ENCODE results near the gene PSD4.
A peak's percentile ranks its signal among the peaks of the same experiment; 100 is the strongest.

PSD4 gene

GRCh38 chr2:113209646-113210171 lies 35.9 kb downstream of the PSD4 start:
- no peak overlapping the region for H3K4ac ChIP-seq (ENCODE audit: low read depth, low read length)
- no peaks in the 10 kb centered on the region for H3K79me2 ChIP-seq (ENCODE audit: control insufficient read depth, insufficient read depth, low read length)
- H4K5ac ChIP-seq (ENCODE audit: low read length) = no peak overlapping the region
- H3K79me1 ChIP-seq (ENCODE audit: low read length) = no peaks in the 10 kb centered on the region
- no peak overlapping the region for H2BK15ac ChIP-seq (replicated peaks; ENCODE audit: low read depth)
- H3K18ac ChIP-seq (ENCODE audit: low read length) = no peak overlapping the region
- H2BK5ac ChIP-seq (ENCODE audit: low read length) = no peak overlapping the region
- no peak overlapping the region for H4K8ac ChIP-seq (ENCODE audit: low read depth, low read length)
- WGBS (ENCODE audit: extremely low coverage, insufficient coverage, low lambda C conversion rate) = no CpG with 5 or more reads among the region's 15 CpGs
- H3K27ac ChIP-seq (ENCODE audit: low read depth, low read length) = no peak overlapping the region
- no peak for DNase-seq
- H2BK120ac ChIP-seq (ENCODE audit: low read depth, low read length) = no peak overlapping the region
- H3K36me3 ChIP-seq (ENCODE audit: control insufficient read depth, insufficient read depth, low read length) = no peaks in the 10 kb centered on the region
- no peaks in the 10 kb centered on the region for H3K4me1 ChIP-seq (ENCODE audit: control insufficient read depth, low read depth, low read length)
- H3K56ac ChIP-seq (ENCODE audit: low read length) = no peak overlapping the region
- H2AK5ac ChIP-seq (ENCODE audit: low read length) = no peak overlapping the region
- H3K4me2 ChIP-seq (ENCODE audit: low read length) = no peak overlapping the region
- H3K4me3 ChIP-seq (ENCODE audit: low read length) = no peak overlapping the region
- H3K27me3 ChIP-seq (ENCODE audit: insufficient read depth, low read length, poor library complexity) = no peaks in the 10 kb centered on the region
- H3K23ac ChIP-seq (ENCODE audit: low read length) = no peak overlapping the region
- no peak overlapping the region for H3K9ac ChIP-seq (ENCODE audit: low read length)

GRCh38 chr2:113211226-113212105 lies 37.7 kb downstream of the PSD4 start:
- no peak overlapping the region for H4K8ac ChIP-seq (ENCODE audit: low read depth, low read length)
- H4K5ac ChIP-seq (ENCODE audit: low read length) = peak overlapping the region; percentile 30
- no peak overlapping the region for H3K27ac ChIP-seq (ENCODE audit: low read depth, low read length)
- H3K36me3 ChIP-seq (ENCODE audit: control insufficient read depth, insufficient read depth, low read length) = no peaks in the 10 kb centered on the region
- H3K79me1 ChIP-seq (ENCODE audit: low read length) = no peaks in the 10 kb centered on the region
- H2BK15ac ChIP-seq (replicated peaks; ENCODE audit: low read depth) = no peak overlapping the region
- no peak overlapping the region for H3K4me3 ChIP-seq (ENCODE audit: low read length)
- peak; percentile 47 for DNase-seq
- WGBS (ENCODE audit: extremely low coverage, insufficient coverage, low lambda C conversion rate) = no CpG with 5 or more reads among the region's 13 CpGs
- no peaks in the 10 kb centered on the region for H3K27me3 ChIP-seq (ENCODE audit: insufficient read depth, low read length, poor library complexity)
- no peaks in the 10 kb centered on the region for H3K4me1 ChIP-seq (ENCODE audit: control insufficient read depth, low read depth, low read length)
- no peak overlapping the region for H3K9ac ChIP-seq (ENCODE audit: low read length)
- peak overlapping the region; percentile 34 for H3K56ac ChIP-seq (ENCODE audit: low read length)
- peak overlapping the region; percentile 42 for H3K18ac ChIP-seq (ENCODE audit: low read length)
- no peaks in the 10 kb centered on the region for H3K79me2 ChIP-seq (ENCODE audit: control insufficient read depth, insufficient read depth, low read length)
- H3K4me2 ChIP-seq (ENCODE audit: low read length) = no peak overlapping the region
- H3K23ac ChIP-seq (ENCODE audit: low read length) = no peak overlapping the region
- no peak overlapping the region for H2BK5ac ChIP-seq (ENCODE audit: low read length)
- H3K4ac ChIP-seq (ENCODE audit: low read depth, low read length) = no peak overlapping the region
- no peak overlapping the region for H2BK120ac ChIP-seq (ENCODE audit: low read depth, low read length)
- H2AK5ac ChIP-seq (ENCODE audit: low read length) = no peak overlapping the region

- Histone ChIP-seq H3K9ac (ENCODE audit: low read length) (no peak overlapping the region), H3K79me1 (ENCODE audit: low read length) (no peaks in the 10 kb centered on the region), H3K79me2 (ENCODE audit: control insufficient read depth, insufficient read depth, low read length) (no peaks in the 10 kb centered on the region), H3K4me2 (ENCODE audit: low read length) (no peak overlapping the region), H2BK5ac (ENCODE audit: low read length) (no peak overlapping the region), H3K18ac (ENCODE audit: low read length) (no peak overlapping the region), H3K27ac (ENCODE audit: low read depth, low read length) (no peak overlapping the region), H4K5ac (ENCODE audit: low read length) (peak overlapping the region; percentile 30), H3K4me1 (ENCODE audit: control insufficient read depth, low read depth, low read length) (peaks cover 1% of the 10 kb centered on the region), H3K27me3 (ENCODE audit: insufficient read depth, low read length, poor library complexity) (no peaks in the 10 kb centered on the region), H2AK5ac (ENCODE audit: low read length) (no peak overlapping the region), H2BK15ac (replicated peaks; ENCODE audit: low read depth) (no peak overlapping the region), H2BK120ac (ENCODE audit: low read depth, low read length) (no peak overlapping the region), H4K8ac (ENCODE audit: low read depth, low read length) (no peak overlapping the region), H3K23ac (ENCODE audit: low read length) (no peak overlapping the region), H3K4ac (ENCODE audit: low read depth, low read length) (peak overlapping the region; percentile 21), H3K56ac (ENCODE audit: low read length) (peak overlapping the region; percentile 39), H3K36me3 (ENCODE audit: control insufficient read depth, insufficient read depth, low read length) (no peaks in the 10 kb centered on the region), H3K4me3 (ENCODE audit: low read length) (no peak overlapping the region)
- no CpG with 5 or more reads among the region's 26 CpGs for WGBS (ENCODE audit: extremely low coverage, insufficient coverage, low lambda C conversion rate)
- no peak for DNase-seq
Observed at GRCh38 chr2:113212245-113213060, 38.7 kb downstream of the PSD4 start.

GRCh38 chr2:113213061-113213930 lies 39.5 kb downstream of the PSD4 start:
- Histone ChIP-seq H3K18ac (ENCODE audit: low read length) (no peak overlapping the region), H4K5ac (ENCODE audit: low read length) (no peak overlapping the region), H3K23ac (ENCODE audit: low read length) (no peak overlapping the region), H3K79me1 (ENCODE audit: low read length) (no peaks in the 10 kb centered on the region), H3K27me3 (ENCODE audit: insufficient read depth, low read length, poor library complexity) (no peaks in the 10 kb centered on the region), H3K4ac (ENCODE audit: low read depth, low read length) (no peak overlapping the region), H3K4me3 (ENCODE audit: low read length) (no peak overlapping the region), H2BK120ac (ENCODE audit: low read depth, low read length) (no peak overlapping the region), H3K4me2 (ENCODE audit: low read length) (no peak overlapping the region), H2BK15ac (replicated peaks; ENCODE audit: low read depth) (no peak overlapping the region), H4K8ac (ENCODE audit: low read depth, low read length) (no peak overlapping the region), H3K56ac (ENCODE audit: low read length) (peak overlapping the region; percentile 39), H3K4me1 (ENCODE audit: control insufficient read depth, low read depth, low read length) (peaks cover 5% of the 10 kb centered on the region), H2BK5ac (ENCODE audit: low read length) (no peak overlapping the region), H3K36me3 (ENCODE audit: control insufficient read depth, insufficient read depth, low read length) (no peaks in the 10 kb centered on the region), H3K9ac (ENCODE audit: low read length) (no peak overlapping the region), H2AK5ac (ENCODE audit: low read length) (no peak overlapping the region), H3K27ac (ENCODE audit: low read depth, low read length) (no peak overlapping the region), H3K79me2 (ENCODE audit: control insufficient read depth, insufficient read depth, low read length) (no peaks in the 10 kb centered on the region)
- DNase-seq = no peak
- no CpG with 5 or more reads among the region's 14 CpGs for WGBS (ENCODE audit: extremely low coverage, insufficient coverage, low lambda C conversion rate)

- Histone ChIP-seq H3K9ac (ENCODE audit: low read length) (no peak overlapping the region), H2BK5ac (ENCODE audit: low read length) (no peak overlapping the region), H3K18ac (ENCODE audit: low read length) (no peak overlapping the region), H3K23ac (ENCODE audit: low read length) (no peak overlapping the region), H3K4me2 (ENCODE audit: low read length) (no peak overlapping the region), H4K8ac (ENCODE audit: low read depth, low read length) (no peak overlapping the region), H3K4me3 (ENCODE audit: low read length) (no peak overlapping the region), H3K79me1 (ENCODE audit: low read length) (no peaks in the 10 kb centered on the region), H3K36me3 (ENCODE audit: control insufficient read depth, insufficient read depth, low read length) (no peaks in the 10 kb centered on the region), H3K79me2 (ENCODE audit: control insufficient read depth, insufficient read depth, low read length) (no peaks in the 10 kb centered on the region), H4K5ac (ENCODE audit: low read length) (no peak overlapping the region), H3K4me1 (ENCODE audit: control insufficient read depth, low read depth, low read length) (peaks cover 5% of the 10 kb centered on the region), H3K4ac (ENCODE audit: low read depth, low read length) (no peak overlapping the region), H3K27me3 (ENCODE audit: insufficient read depth, low read length, poor library complexity) (no peaks in the 10 kb centered on the region), H2BK15ac (replicated peaks; ENCODE audit: low read depth) (no peak overlapping the region), H2BK120ac (ENCODE audit: low read depth, low read length) (no peak overlapping the region), H3K27ac (ENCODE audit: low read depth, low read length) (no peak overlapping the region), H2AK5ac (ENCODE audit: low read length) (no peak overlapping the region), H3K56ac (ENCODE audit: low read length) (no peak overlapping the region)
- DNase-seq = no peak
- no CpG with 5 or more reads among the region's 4 CpGs for WGBS (ENCODE audit: extremely low coverage, insufficient coverage, low lambda C conversion rate)
Observed at GRCh38 chr2:113214141-113214540, 40.4 kb downstream of the PSD4 start.
